ENCODE measurements around the gene KIF2C.
"Not testable (repeated sequence)": the region's sequence is repeated elsewhere in the genome, so short reads cannot be mapped to it uniquely, and the experiment has no call there.

Gene KIF2C

GRCh38 chr1:44739307-44740178, at the start of gene KIF2C:
Gene KIF2C (plus strand): TSS chr1:44739837. CDS start chr1:44739933, 96 bp downstream.
- ATAC-seq: peak; percentile 97
- DNase-seq: peak; percentile 99

GRCh38 chr1:44693159-44693558, 46.5 kb upstream of the KIF2C start:
- ATAC-seq: peak; percentile 77
- no peak for DNase-seq

DNA sequence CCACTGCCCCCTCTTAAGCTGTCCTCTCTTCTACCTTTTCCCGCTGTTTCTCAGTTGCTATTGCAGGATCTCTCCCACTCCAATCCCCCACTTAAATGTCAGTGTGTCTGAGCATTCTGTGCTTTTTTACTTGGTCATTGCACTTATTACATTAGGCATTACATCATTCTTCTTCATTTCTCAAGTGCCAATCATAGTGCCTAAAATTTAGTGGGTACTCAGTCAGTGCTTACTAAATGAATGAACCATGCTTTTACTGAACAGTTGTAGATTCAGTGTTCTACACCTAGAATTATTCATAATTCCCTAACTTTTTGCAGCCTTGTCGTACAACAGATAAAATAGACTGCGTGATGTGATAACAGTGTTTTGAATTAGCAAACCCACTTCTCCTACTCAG, 45.7 kb upstream of the KIF2C start:
- ATAC-seq (no peak), DNase-seq (no peak)

DNA sequence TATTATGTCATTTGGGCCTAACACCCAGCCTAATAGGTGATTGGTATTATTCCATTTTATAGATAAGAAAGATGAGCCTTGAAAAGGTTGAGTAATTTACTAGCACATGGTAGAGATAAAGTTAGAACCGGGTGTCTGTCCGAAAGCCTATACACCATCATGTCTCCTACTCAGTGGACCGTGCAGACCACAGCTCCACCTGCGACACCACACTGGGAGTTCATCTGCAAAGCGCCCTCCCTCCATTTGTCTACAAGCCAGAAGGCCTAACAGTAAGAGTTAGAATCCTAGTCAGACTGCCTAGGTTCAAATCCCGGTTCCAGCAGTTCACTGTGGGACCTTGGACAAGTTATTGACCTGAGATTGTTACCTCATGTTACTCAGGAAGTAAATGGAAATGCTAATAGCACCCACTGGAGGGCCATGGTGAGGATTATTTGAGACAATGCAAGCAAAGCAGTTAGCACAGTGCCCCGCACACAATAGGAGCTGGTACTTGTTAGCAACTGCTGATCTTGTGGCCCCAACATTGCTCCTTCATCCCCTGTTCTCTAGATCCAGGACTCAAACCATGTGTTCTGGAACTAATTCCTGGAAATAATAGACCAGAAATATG, 44.7 kb upstream of the KIF2C start:
- ATAC-seq: no peak
- no peak for DNase-seq

DNA sequence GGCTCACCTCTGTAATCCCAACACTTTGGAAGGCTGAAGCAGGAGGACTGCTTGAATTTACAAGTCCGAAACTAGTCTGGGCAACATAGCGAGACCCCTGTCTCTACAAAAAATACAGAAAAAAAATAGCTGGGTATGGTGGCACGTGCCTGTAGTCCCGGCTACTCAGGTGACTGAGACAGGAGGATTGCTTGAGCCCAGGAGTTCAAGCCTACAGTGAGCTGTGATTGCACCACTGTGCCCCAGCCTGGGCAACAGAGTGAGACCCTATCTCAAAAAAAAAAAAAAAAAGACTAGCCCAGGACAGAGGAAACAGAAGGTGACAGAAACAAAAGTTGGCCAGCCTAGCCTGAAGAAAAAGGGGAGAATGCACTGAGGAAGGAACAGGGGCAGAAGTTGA, 44.0 kb upstream of the KIF2C start:
- ATAC-seq: no peak
- no peak for DNase-seq

GRCh38 chr1:44696101-44696500, 43.5 kb upstream of the KIF2C start:
- ATAC-seq: no peak
- no peak for DNase-seq

DNA sequence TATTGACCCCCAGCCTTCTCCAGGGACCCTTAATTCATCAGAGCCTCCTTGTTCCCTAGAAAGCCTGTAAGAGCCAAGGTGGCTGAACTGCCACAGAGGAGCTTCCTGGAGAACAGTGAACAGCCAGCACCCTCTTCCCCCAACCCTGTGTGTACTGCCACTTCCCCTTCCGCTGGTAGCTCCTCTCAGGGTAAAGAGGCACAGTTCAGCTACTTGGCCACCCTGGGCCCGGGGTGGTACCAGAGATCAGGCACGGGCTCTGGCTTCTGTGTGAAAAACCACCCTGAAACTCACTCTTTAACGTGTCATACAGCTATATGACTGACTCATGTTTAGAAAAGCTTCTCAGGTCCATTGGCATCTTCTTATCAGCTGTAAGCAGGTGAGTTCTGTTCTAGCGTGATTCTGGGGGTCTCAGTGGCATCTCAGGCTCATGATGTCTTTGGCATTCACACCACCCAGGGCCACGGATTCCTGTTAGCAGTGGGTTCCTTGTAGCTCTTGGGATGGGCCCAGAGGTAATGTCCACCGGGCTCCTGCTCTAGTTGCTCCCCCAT, 42.8 kb upstream of the KIF2C start:
- ATAC-seq: peak; percentile 73
- DNase-seq: peak; percentile 38

DNA sequence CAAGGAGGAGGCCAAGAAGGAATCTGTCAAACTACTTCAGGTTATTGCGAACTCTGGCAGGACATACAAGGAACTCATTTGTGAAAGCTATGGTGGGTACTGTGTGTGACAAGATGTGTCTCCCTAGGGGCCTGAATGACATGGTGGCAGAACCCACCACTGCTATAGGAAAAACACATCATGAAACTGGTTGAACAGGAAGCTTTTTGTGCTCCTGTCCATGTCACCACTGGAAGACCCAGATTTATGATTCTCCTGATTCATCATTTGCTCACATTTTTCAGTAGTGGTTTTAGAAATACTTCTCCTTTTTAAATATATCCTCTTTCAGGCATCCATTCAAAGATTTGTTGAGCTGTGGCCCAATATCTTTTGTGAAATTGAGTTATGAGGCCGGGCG, 41.5 kb upstream of the KIF2C start:
- no peak for ATAC-seq
- no peak for DNase-seq

DNA sequence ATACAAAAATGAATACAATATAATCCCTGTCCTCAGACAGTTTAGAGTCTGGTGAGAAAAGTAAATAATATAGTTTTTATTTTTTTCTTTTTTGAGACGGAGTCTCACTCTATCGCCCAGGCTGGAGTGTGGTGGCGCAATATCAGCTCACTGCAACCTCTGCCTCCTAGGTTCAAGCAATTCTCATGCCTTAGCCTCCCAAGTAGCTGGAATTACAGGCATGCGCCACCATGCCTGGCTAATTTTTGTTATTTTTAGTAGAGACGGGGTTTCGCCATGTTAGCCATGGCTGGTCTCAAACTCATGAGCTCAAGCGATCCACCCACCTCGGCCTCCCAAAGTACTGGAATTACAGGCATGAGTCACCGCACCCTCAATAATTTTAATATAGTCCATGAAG, 40.3 kb upstream of the KIF2C start:
- not testable (repeated sequence) for DNase-seq, ATAC-seq

GRCh38 chr1:44700573-44700972, 39.1 kb upstream of the KIF2C start:
- ATAC-seq (no peak), DNase-seq (no peak)

- DNase-seq (no peak), ATAC-seq (no peak)
Observed at GRCh38 chr1:44701141-44701573, 38.5 kb upstream of the KIF2C start.

- no peak for ATAC-seq
Observed at GRCh38 chr1:44705470-44705869, 34.2 kb upstream of the KIF2C start.

GRCh38 chr1:44705938-44706337, 33.7 kb upstream of the KIF2C start:
- no peak for DNase-seq
- ATAC-seq: no peak

More at GRCh38 chr1:44705470-44705869, 34.2 kb upstream of the KIF2C start:
- DNase-seq: no peak

DNA sequence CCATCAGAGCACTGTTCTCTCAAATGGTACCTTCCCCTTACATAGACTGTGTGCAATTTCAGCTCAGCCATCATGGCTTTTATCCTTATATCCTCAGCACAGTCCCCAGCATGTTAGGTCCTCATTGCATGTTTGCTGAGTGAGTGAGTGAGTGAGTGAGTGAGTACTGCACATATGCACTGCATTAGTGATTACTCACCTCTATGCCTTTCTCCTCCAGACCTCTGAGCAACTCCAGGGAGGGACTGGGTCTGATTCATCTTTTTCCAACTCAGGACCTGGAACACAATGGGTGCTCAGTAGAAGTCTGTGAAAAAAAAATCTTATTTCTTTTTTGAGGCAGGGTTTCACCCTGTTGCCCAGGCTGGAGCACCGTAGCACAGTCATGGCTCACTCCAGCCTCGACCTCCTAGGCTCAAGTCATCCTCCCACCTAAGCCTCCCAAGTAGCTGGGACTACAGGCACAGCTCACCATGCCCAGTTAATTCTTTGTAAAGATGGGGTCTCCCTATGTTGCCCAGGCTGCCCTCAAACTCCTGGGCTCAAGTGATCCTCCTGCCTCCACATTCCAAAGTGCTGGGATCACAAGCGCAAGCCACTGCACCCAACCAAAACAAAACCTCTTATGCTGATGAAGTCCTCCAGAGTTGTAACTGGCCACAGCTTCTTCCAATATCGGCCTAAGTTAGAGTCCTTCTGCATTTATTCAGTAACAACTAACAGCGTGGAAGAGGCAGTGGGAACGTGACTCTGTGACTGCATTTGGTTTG, 32.3 kb upstream of the KIF2C start:
- DNase-seq (no peak), ATAC-seq (no peak)

GRCh38 chr1:44707959-44708831, 31.4 kb upstream of the KIF2C start:
- DNase-seq: peak; percentile 39
- peak; percentile 62 for ATAC-seq

GRCh38 chr1:44713321-44713781, 26.3 kb upstream of the KIF2C start:
- DNase-seq: no peak
- ATAC-seq: no peak

DNA sequence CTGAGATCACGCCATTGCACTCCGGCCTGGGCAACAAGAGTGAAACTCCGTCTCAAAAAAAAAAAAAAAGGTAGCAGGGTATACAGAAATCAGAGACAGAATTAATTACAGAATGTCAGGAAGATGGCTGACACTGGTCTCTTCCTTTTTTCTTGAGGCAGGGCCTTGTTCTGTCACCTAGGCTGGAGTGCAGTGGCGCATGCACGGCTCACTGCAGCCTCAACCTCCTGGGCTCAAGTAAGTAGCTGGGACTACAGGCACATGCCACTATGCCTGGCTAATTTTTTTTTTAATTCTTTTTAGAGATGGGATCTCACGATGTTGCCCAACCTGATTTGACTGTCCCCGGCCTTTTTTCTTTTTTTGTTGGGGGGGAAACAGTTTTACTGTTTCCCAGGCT, 25.1 kb upstream of the KIF2C start:
- ATAC-seq (no peak), DNase-seq (no peak)

GRCh38 chr1:44714944-44715571, 24.6 kb upstream of the KIF2C start:
- DNase-seq (peak; percentile 65), ATAC-seq (peak; percentile 78)

DNA sequence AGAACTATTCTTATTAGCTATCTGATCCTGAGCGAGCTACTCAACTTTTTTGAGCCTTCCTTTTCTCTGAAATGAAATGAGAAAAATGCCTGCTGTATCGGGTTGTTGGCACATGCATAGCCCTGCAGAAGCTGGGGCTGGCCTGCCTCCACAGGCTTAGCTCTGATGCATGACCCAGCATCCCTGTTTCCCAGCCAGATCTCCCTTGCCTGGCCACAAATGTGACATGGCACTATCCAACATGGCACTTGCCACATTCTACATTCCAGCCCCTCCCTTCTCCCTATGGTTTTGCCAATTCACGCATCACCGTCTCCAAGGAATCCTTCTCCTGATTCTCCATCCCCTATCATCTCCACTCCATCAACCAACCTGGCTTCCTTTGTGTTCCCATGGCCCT, 22.5 kb upstream of the KIF2C start:
- DNase-seq: no peak
- ATAC-seq: no peak

GRCh38 chr1:44717653-44718052, 22.0 kb upstream of the KIF2C start:
- ATAC-seq: no peak
- DNase-seq: no peak

DNA sequence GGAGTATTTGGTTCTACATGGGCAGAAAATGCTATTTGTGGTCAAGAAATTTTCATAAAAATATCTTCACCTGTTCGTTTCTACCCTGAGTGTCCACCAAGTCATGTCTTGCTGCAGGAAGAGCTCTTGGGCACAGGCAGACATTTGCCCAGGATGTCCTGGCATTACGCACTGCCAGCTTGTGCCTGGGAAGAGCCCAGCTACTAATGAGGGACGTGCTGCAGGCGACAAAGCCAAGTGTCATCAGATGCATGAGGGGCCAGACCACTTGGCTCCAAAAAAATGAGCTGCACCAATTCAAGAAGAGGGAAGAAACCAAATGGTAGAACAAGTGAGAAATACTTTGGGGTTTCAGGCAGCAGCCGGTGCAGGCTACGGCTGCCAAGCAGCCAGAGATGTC, 21.5 kb upstream of the KIF2C start:
- no peak for ATAC-seq
- DNase-seq: no peak

Data from stimulated activated naive CD8-positive, alpha-beta T cell treated with anti-CD3 and anti-CD28 coated beads, Interleukin-15, Interleukin-2, amounts not matched to agents 100 U/mL and 50 U/mL, for 24 hours (primary cell).